ENCODE measurements around the gene ACER2. TPM values are rescaled to one million over a fixed set of nuclear protein-coding genes. Genes with fewer than 3 reads are reported as not detected.

ACER2 gene
- total and polyA plus RNA-seq, 10 of the 15 experiments (the other 5 are each of a cell fraction or from before 2014, with no cell fraction given): 0.07 to 3.1 (median 2.2) TPM

GRCh38 chr9:19379283-19379682, 29.5 kb upstream of the ACER2 start:
- TF ChIP-seq TAF1 (IDR thresholded peaks at IDR 0.05; ENCODE audit: borderline replicate concordance, low read depth, low read length): 0 out of 2 replicates have a peak, but pooled peaks have one; percentile 16
- TF ChIP-seq PAX5 (IDR thresholded peaks at IDR 0.05; ENCODE audit: borderline replicate concordance, low read depth, low read length): no peak
- TF ChIP-seq FOXM1 (IDR thresholded peaks at IDR 0.05; ENCODE audit: low read depth, low read length): no peak
- RAD21 ChIA-PET (ENCODE audit: unreplicated experiment): interaction anchor here (1.0 to 1.8 kb wide), 4 partner anchors 74 to 331 kb away, joined by 3 to 5 read pairs (median 4); partner anchors contain the start of gene RRAGA
- DNase-seq (ENCODE audit: low read depth, low spot score): no peak
- no TSS peak for BruUV-seq (replicated peaks)
- Histone ChIP-seq H2AFZ (ENCODE audit: control insufficient read depth, low read depth, low read length) (no peak overlapping the region), H3K27me3 (replicated peaks in 1 of 2; ENCODE audit: control insufficient read depth in 2 of 2, insufficient read depth in 2 of 2, low read length in 1 of 2) (no peaks in the 10 kb centered on the region), H3K36me3 (ENCODE audit: control insufficient read depth in 2 of 2, insufficient read depth in 2 of 2, low read length in 1 of 2) (peaks cover 7 to 32% of the 10 kb centered on the region in 2 experiments), H3K4me3 (peak overlapping the region; percentile 82), H3K4me2 (ENCODE audit: control insufficient read depth, insufficient read depth) (peak overlapping the region; percentile 79; the same call in 1 of the 2 replicates), H3K4me1 (ENCODE audit: control insufficient read depth, insufficient read depth, low read length) (peaks cover 5% of the 10 kb centered on the region), H3K79me2 (ENCODE audit: control insufficient read depth, insufficient read depth, low read length) (peaks cover 47% of the 10 kb centered on the region), H3K9me3 (replicated peaks; ENCODE audit: control insufficient read depth, insufficient read depth, low read length) (no peaks in the 10 kb centered on the region), H3K27ac (ENCODE audit: control insufficient read depth, insufficient read depth) (peak overlapping the region; percentile 88), H3K9ac (ENCODE audit: control insufficient read depth, insufficient read depth, low read length) (peak overlapping the region; percentile 97), H4K20me1 (ENCODE audit: control insufficient read depth, insufficient read depth) (no peaks in the 10 kb centered on the region)
- under 1% methylated on average over 12 of the region's 12 CpGs for WGBS (ENCODE audit: insufficient coverage, insufficient replicate concordance, low lambda C conversion rate, missing lambda C conversion rate)
- ATAC-seq: 0 out of 3 replicates have a peak, but pooled peaks have one; percentile 1
- FAIRE-seq: no peak
- intact Hi-C loops (cut with micrococcal nuclease; ENCODE audit: unreplicated experiment) (loop anchor here (2.0 kb wide), 1 partner anchor 148 kb away; the partner anchor contains the start of gene DENND4C), in situ Hi-C loops (cut with MboI) (no loop called here)
- SMC1A ChIA-PET (ENCODE audit: uncharacterized antibody, unreplicated experiment): interaction anchor here (0.9 to 1.0 kb wide), 2 partner anchors 74 to 78 kb away, joined by 4 read pairs; no protein-coding TSS in a partner anchor
- CTCF ChIA-PET: interaction anchor here (1.4 to 5.8 kb wide), 3 partner anchors 20 to 85 kb away, joined by 3 to 31 read pairs (median 7); no protein-coding TSS in a partner anchor
- POLR2A ChIA-PET: interaction anchor here (1.2 to 1.5 kb wide), 3 partner anchors 17 to 330 kb away, joined by 3 to 5 read pairs (median 5); partner anchors contain the start of gene RRAGA

- ChIA-PET CTCF (interaction anchor here (1.4 to 5.8 kb wide), 2 partner anchors 21 to 78 kb away, joined by 3 to 31 read pairs; no protein-coding TSS in a partner anchor), POLR2A (interaction anchor here (0.8 to 1.5 kb wide), 4 partner anchors 18 to 331 kb away, joined by 3 to 5 read pairs (median 5); partner anchors contain the start of gene RRAGA), RAD21 (ENCODE audit: unreplicated experiment) (interaction anchor here (0.6 to 1.8 kb wide), 9 partner anchors 62 to 331 kb away, joined by 3 to 5 read pairs (median 3); partner anchors contain the start of gene RRAGA), SMC1A (ENCODE audit: uncharacterized antibody, unreplicated experiment) (interaction anchor here (0.7 to 1.0 kb wide), 4 partner anchors 8 to 78 kb away, joined by 3 to 4 read pairs (median 4); no protein-coding TSS in a partner anchor)
- FAIRE-seq (no peak), ATAC-seq (peak; percentile 45), DNase-seq (ENCODE audit: low read depth, low spot score) (no peak)
- in situ Hi-C loops (cut with MboI) (no loop called here), intact Hi-C loops (cut with micrococcal nuclease; ENCODE audit: unreplicated experiment) (loop anchor here (1.0 to 5.0 kb wide), 4 partner anchors 29 to 332 kb away; partner anchors contain the start of genes DENND4C and RRAGA)
- Histone ChIP-seq H3K9me3 (replicated peaks; ENCODE audit: control insufficient read depth, insufficient read depth, low read length) (no peaks in the 10 kb centered on the region), H3K36me3 (ENCODE audit: control insufficient read depth in 2 of 2, insufficient read depth in 2 of 2, low read length in 1 of 2) (peaks cover 5 to 28% of the 10 kb centered on the region in 2 experiments), H3K9ac (ENCODE audit: control insufficient read depth, insufficient read depth, low read length) (peak overlapping the region; percentile 97), H3K4me1 (ENCODE audit: control insufficient read depth, insufficient read depth, low read length) (peaks cover 5% of the 10 kb centered on the region), H3K27ac (ENCODE audit: control insufficient read depth, insufficient read depth) (peak overlapping the region; percentile 88), H4K20me1 (ENCODE audit: control insufficient read depth, insufficient read depth) (no peaks in the 10 kb centered on the region), H3K4me3 (peak overlapping the region; percentile 82), H2AFZ (ENCODE audit: control insufficient read depth, low read depth, low read length) (peak overlapping the region; percentile 62), H3K4me2 (ENCODE audit: control insufficient read depth, insufficient read depth) (no peak overlapping the region), H3K79me2 (ENCODE audit: control insufficient read depth, insufficient read depth, low read length) (peaks cover 47% of the 10 kb centered on the region), H3K27me3 (replicated peaks in 1 of 2; ENCODE audit: control insufficient read depth in 2 of 2, insufficient read depth in 2 of 2, low read length in 1 of 2) (no peaks in the 10 kb centered on the region)
- no TSS peak for BruUV-seq (replicated peaks)
- 2% methylated on average over 25 of the region's 30 CpGs for WGBS (ENCODE audit: insufficient coverage, insufficient replicate concordance, low lambda C conversion rate, missing lambda C conversion rate)
- TF ChIP-seq USF2 (IDR thresholded peaks at IDR 0.05; ENCODE audit: borderline replicate concordance, low read depth, low read length): no peak
- no peak for TF ChIP-seq BRCA1 (IDR thresholded peaks at IDR 0.05; ENCODE audit: low read depth, low read length)
- no peak for TF ChIP-seq RCOR1 (conservative IDR thresholded peaks at IDR 0.05; ENCODE audit: low read depth, low read length)
- TF ChIP-seq BHLHE40 (IDR thresholded peaks at IDR 0.05; ENCODE audit: borderline replicate concordance in 1 of 2, low read depth in 2 of 2, low read length in 1 of 2): no peak; a peak in 1 of 4 replicates
- TF ChIP-seq E2F8 (IDR thresholded peaks at IDR 0.05; ENCODE audit: low read depth, partially characterized antibody): no peak
Observed at GRCh38 chr9:19379697-19380046, 29.1 kb upstream of the ACER2 start.

Data from GM12878 (cell line).